Left renal pelvis (tissue), 4 donors: Measurements from ENCODE around the gene SLC15A1. TPM values are rescaled to one million over a fixed set of nuclear protein-coding genes. Genes with fewer than 3 reads are reported as not detected.

Source experiments
- DNase-seq, 4 donors: peaks; one replicate each; pipeline ENCODE4 v3.0.0-alpha.2; 2013; ENCODE audit warnings: low read depth in 4 of 4, low spot score in 3 of 4
- polyA plus RNA-seq, 4 donors: library from polyadenylated mRNA; unstranded; fragments of 120-200 nt; gene quantifications; one replicate each; pipeline ENCODE4 v1.2.1, GENCODE V29; 2013; ENCODE audit not compliant: insufficient read length in 4 of 4

Gene SLC15A1
- polyA plus RNA-seq, 4 donors = 8.7 to 13.5 (median 11.3) TPM

DNA sequence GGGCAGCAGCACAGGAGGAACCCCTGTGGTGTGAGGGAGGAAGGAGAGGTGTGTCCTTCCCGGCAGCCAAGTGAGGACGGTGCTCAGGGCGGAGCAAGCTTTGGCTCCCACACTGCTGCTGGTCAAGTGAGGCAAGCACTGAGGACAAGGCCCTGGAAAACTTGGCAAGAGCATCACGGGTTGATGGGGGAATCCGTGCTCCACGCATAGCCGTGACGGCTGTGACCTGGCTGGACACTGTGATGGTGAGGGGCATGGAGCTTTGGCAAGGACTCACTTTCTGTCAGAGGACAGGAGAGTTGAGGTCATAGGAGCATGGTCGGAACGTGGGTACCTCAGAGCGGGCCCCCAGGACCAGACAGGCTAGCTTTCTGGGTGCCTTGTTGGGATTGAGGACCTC lies 29.0 kb upstream of the SLC15A1 start:
- no peak for DNase-seq

DNA sequence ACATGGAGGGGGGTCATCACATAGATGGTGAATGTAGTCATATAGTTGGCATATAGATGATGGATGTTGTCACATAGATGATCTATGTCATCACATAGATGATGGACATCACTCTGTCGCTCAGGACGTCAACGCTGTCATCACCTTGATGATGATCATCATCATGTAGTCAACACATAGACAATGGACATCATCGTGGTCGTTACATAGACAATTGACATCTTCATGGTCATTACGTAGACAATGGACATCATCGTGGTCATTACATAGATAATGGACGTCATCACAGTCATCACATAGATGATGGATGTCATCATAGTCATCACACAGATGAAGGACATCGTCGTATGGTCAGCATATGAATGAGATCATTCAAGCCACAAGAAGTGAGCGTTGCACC lies 28.6 kb upstream of the SLC15A1 start:
- DNase-seq = no peak

DNA sequence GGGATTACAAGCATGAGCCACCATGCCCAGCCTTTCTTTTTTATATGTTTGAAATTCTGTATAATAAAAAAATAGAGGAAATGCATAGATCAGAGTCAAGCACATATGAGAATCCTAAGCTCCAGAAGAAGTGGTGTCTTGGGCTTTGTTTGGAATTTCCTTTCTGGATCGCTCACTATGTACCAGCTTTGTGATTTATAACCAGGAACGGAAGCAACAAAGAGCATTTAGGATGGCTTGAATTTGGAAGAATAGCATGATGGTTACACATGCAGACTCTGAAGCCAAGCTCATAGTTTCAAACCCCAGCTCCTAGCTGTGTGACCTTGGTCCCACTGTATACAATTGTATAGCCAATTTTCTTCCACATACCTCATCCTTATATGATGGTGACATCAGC lies 28.0 kb upstream of the SLC15A1 start:
- no peak for DNase-seq

DNA sequence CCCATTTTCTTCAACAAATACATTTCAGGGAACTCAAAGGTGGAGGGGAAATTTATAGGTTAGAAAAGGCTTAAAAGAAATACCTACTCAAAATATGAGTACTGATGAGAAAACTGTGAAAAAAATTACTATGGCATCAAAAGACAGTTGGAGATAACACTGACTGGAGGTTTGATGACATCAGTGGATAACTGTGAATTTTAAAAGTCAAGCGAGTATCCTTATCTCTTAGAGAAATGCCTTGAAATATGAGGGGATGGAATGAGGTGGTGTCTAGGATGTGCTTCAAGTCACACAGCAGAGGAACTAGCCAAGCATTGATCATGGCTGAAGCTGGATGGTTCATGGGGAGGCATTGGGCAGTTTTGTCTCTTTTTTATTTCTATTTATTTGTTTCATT lies 27.2 kb upstream of the SLC15A1 start:
- no peak for DNase-seq

DNA sequence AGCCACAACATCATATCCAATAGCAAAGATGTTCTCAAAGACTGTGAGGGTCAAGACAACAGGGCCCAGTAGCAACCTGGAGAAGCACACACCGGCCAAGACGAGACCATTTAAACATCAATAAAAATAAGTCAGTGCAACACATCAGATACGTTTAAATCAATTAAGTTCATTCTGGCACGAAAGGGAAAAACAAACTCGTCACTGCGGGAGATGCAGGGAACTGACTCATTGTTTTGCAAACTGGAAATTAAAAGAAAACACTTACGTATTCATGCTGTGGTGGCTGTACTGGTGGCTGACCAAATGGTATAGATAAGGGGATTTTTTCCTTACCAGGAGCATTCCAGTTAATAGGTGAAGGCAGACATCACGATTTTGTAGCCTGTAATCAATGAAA lies 26.3 kb upstream of the SLC15A1 start:
- no peak for DNase-seq

DNA sequence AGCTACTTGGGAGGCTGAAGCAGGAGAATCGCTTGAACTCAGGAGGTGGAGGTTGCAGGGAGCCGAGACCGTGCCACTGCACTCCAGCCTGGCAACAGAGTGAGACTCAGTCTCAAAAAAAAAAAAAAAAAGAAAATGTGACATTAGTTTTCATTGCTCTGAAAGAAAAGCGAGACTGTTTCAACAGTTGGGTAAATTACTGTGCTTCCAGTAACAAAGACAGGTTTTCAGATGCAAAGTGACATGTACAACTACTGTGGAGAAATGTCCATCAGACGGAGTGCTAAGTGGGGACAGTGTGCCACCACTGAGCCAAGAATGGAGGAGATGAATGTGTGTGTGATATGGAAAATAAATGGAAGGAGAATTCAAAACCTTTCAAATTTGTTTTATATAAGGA lies 24.2 kb upstream of the SLC15A1 start:
- DNase-seq = no peak

DNA sequence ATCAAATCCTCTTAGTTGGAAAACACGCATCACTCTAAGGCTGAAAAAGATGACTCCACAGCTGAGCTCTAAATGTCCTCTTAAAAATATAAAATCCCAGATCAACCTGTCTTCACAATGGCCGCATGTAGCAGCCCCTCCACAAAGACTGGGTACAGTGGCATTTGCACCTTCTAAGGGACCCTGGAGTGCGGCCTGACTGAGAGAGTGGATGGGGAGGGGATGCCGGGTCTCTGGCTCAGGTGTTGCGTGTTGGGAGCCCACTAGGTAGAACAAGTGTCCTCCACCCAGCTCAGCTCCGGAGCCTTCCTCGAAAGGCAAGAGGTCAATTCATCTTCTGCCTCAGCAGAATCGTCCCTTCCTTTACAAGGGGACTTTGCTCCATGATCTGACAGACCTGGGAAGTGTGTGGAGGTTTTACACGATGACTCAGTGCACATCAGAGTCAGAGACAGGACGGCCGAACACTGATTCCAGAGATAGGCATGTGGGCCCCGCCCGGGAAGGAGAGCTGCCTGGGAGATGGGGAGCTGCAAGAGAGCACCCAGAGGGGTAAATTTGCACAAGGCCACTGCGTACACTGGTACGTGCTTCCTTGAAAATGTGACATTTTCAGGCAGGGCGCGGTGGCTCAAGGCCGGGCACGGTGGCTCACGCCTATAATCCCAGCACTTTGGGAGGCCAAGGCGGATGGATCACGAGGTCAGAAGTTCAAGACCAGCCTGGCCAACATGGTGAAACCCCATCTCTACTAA lies 23.5 kb upstream of the SLC15A1 start:
- no peak for DNase-seq

DNA sequence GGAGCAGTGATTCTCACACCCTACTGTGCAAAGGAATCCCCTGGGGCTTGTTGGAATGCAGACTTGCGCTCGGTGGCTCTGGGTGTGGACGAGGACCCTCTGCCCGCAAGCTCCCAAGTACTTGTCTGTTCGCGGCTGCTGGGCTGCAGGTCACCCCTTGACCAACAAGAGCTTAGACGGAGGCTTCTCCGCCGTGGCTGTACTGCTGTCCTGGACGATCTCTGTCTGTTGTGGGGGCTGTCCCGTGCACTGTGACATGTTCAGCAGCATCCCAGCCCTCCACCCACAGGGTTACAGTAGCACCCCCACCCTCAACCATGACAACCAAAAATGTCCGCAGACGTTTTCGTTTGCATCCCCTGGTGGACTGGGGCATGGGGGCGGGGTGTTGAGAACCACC lies 22.9 kb upstream of the SLC15A1 start:
- DNase-seq = no peak

DNA sequence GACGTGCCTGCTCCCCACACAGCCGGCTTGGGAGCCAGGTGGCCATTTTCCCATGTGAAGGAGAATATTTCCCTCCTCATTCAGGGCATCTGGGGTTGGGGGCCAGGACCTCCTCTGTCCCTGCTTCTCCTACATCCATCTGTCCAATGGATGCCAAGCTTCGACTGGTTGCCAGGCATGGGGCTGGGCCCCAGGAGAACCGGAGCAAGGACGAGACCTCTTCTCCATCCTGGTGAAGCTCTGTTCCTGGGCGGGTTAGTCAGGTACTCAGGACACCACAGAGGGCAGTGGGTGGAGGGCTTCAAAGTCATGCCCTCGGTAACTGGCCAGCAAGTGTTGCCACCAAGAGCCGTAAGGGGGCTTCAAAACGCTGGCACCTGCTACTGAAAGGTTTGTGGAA lies 22.3 kb upstream of the SLC15A1 start:
- DNase-seq = no peak

DNA sequence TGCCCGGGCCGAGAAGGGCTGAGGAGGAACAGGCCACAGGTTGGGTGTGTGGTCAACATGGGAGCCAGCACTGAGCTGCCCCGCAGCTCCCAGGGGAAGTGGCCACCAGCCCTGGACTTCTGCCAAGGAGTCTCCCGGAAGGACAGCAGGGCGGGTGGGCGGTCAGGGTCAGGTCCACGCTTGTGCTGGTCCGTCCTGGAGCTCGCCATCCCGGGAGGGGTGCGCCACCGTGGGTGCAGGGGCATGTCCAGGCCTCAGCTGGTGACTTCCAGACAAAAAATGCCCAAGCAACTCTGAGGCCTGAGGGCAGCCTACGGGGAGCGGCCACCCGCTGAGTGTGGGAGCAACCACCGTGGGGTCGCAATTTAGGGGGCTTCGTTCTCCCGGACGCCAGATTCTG lies 21.4 kb upstream of the SLC15A1 start:
- DNase-seq = no peak

DNA sequence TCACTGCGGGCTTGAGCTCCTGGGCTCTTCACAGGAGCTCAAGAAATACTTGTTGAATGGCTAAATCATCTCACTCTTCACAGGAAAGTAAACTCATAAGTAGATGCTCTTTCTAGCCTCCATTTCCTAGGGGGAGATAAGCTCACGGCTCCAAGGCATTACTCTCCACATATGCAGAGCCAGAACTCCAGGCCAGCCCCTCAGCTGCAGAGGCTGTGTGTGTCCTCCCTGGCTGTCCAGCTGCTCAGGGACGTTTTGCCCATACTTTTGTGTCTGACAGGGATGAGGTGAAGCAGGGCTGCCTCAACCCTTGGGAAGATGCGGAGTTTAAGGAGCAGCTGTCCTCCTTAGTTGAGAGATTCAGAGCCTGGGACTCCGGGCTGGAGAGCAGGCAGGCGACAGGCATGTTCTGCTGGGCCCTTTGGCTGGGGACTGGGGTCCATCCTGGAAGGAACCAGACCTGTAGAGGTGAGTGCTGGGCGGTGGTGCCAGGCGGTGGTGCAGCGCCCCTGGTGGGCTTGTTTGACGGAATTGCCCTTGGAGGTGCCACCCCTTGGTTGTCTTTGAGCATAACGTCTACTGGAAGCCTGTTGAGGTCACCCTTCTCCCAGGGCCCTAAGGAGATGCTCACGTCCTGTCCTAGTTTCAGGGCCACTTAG lies 20.5 kb upstream of the SLC15A1 start:
- DNase-seq = no peak

DNA sequence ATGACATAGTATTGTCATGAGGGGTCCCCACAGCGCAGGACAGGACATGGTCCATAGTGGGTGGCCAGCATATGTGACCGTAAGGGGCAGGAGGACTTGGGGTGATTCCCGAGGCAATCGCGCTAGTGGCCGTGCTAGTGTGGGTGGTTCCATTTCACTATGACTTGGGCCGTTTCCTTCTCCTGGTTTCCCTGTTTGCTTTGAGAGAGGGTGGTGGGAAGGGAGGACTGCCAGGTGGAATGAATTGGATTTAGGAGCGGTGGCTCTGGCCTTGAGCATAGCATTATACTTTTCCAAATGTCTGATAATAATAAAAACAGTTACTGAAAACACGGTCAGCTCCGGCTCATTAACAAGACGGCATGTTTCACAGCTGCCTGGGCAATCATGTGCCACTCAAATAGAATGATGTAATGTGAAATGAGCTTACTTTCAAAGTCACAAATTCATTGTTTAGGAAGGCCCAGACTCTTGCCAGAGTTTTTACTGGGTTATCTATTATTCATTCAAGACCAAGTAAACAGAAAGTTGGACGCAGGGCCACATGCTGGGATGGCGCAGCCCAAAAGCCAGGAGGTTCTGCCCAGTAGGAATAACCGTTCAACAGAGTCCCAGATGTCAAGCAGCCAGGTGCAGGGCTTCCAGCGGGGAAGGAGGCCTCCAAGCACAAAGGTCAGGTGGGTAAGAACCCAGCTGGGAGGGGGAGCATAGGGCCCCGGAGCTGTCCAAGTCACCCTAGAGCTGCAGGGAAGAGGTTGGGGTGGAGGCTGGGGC lies 19.6 kb upstream of the SLC15A1 start:
- DNase-seq = no peak

DNA sequence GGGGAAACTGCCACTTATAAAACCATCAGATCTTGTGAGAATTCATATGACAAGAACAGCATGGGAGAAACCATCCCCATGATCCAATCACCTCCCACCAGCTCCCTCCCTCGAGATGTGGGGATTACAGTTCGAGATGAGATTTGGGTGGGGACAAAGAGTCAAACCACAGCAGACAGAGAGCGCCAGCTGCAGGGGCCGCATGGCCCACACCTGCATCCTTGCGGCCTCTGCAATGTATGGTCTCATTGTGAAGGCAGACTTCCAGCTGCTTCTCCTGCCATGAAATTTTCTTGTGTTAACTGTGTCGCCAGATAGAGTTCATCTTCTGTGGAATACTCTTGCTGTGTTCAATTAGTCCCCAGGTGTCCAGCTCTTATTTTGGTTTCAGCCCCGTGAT lies 17.3 kb upstream of the SLC15A1 start:
- no peak for DNase-seq

DNA sequence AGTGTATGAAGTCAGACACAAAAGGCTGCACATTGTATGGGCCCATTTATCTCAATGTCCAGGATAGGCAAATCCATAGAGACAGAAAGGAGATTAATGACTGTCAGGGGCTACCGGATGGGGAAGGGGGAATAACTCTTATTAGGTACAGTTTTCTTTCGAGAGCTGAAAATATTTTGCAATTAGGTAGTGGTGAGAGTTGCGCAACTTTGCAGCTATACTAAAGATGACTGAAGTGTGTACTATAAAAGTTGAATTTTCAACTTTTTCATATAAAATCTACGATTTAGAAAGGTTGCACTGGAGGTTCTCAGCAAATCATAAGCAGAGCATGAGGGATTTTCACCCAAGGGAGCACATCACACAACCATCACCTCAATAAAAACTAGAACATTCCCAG lies 16.1 kb upstream of the SLC15A1 start:
- DNase-seq = no peak

DNA sequence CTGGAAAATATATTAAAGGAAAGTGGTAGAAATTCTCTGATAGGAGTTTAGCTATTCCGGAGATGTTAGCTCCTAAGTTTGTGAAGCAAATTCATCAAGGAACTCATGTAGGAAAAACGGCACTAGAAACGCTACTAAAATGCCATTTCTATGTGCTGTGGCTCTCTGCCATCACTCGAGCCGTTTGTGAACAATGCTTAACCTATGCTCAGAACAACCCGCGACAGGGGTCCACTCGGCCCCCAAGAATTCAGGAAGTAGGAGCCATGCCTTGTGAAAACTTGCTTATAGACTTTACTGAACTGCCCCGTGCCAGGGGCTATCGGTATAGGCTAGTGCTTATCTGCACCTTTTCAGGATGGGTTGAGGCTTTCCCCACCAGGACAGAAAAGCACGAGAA lies 14.2 kb upstream of the SLC15A1 start:
- DNase-seq = no peak

DNA sequence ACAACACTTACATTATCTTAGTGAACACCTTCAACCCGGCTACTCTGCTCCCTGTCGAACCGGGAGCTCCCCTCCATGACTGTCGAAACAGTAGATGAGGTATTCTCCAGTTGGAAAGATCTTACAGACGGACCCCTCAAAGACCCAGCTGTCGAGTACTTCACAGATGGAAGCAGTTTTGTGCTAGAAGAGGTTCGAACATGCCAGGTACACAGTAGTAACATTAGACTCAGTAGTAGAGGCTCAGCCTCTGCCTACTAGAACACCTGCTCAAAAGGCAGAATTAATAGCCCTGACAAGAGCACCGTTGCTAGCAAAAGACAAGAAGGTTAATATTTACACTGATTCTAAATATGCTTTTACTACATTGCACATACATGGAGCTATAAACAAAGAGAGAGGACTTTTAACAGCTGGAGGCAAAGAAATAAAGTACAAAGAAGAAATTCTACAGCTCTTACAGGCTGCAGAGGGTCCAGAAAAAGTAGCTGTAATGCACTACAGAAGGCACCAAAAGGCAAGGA lies 13.6 kb upstream of the SLC15A1 start:
- no peak for DNase-seq

DNA sequence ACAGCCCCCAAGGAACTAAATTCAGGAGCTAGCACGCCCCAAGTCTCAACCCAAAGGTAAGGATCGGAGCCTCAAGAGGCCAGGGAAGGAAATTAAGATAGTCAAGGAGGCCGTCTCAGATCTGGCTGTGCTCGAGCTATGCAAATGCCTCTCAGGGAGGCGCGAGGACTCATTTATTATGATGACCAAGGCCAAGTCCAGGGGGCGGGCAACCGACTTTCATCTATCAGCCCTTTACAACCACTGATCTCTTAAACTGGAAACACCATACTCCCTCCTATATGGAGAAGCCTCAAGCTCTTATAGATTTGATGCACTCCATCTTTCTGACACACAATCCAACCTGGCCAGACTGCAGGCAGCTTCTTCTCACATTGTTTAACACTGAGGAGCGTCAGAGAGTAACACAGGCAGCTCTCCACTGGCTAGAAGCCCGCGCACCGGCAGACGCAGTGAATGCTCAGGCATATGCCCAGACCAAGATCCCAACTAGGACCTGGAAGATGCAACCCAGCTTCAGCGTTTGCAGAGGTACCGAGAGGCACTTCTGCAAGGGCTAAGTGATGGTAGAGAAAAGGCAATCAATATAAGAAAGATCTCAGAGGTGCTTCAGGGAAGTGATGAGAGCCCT lies 9.6 kb upstream of the SLC15A1 start:
- no peak for DNase-seq

DNA sequence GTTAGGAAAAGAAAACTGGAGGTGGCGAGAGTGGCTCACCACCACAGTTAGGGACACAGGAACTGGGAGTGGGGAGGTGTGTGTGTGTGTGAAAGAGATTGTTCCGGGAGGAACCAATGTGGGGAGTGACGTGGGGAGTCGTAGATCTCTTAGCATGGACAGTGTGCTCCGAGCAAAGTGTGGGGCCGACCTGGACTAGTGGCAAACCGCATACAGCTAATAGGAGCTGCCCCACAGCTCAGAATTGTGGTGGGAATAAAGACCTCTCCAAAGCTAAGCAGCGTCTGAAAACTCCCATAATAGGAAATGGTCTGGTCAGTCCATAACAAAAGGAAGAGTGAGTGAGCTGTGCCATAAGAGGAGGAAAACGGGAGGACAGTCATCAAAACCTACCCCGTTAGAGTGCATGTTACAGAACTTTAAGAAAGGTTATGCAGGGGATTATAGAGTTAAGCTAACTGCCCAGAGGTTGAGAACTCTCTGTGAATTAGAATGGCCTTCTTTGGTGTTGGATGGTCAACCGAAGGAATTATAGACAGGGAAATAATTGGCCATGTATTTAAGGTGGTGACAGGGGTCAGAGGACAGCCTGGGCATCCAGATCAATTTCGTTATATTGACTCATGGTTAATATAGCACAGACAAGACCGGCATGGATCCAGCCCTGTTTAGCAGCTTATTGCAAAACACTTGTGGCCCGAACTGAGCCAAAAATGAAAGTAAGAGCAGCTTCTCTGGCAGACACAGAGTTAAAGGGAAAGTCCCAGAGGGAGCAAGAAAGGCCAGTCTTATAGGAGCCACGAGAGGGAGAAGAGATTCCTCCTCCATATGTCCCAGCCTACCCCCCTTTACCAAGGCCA lies 8.9 kb upstream of the SLC15A1 start:
- DNase-seq = no peak

DNA sequence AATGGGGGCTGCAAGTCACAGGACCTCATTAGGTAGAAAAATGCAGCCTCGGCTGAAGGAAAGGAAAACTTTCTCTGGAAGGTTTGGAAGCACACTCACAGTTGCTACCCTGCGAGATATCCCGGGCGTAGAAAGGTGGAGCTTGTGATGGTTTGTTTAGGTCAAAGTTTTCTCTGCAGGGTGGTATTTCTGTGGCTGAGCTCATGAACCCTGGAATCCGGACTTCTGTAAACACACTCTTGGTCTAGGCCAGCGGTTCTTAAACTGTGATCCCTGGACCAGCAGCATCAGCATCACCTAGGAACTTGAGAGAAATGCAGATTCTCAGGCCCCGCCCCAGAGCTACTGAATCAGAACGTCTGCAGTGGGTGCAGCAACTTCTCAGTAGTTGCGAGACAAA lies 3.3 kb upstream of the SLC15A1 start:
- DNase-seq = no peak

DNA sequence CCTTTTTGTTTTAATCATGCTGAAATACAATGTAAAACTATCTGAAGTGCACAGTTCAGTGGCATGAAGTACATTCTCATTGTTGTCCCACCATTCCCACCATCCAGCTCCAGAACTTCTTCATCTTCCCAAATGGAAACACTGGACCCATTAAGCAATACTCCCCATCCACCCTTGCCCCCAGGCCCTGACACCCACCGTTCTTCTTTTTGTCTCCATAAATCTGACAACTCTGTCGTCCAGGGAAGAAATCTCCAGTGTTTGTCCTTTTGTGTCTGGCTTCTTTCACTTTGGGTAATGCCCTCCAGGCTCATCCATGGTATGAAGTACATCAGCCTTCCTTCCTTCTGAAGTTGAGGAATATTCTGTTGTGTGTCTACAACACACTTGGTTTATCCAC lies 2.6 kb upstream of the SLC15A1 start:
- DNase-seq = no peak
